ENCODE results near the gene ASCC3.

Gene ASCC3

GRCh38 chr6:100618351-100618671 lies 262.8 kb downstream of the ASCC3 start:
- TF ChIP-seq CTCF (IDR thresholded peaks at IDR 0.05; ENCODE audit: low read depth, low read length): no peak
- no peak overlapping the region for H3K4me3 ChIP-seq (ENCODE audit: low read depth, low read length)

- no peak for TF ChIP-seq CTCF (IDR thresholded peaks at IDR 0.05; ENCODE audit: low read depth, low read length)
- H3K4me3 ChIP-seq (ENCODE audit: low read depth, low read length): no peak overlapping the region
Observed at GRCh38 chr6:100617633-100618350, 263.3 kb downstream of the ASCC3 start.

GRCh38 chr6:100614933-100615332 lies 266.2 kb downstream of the ASCC3 start:
- no peak overlapping the region for H3K4me3 ChIP-seq (ENCODE audit: low read depth, low read length)
- no peak for TF ChIP-seq CTCF (IDR thresholded peaks at IDR 0.05; ENCODE audit: low read depth, low read length)

GRCh38 chr6:100614386-100614785 lies 266.7 kb downstream of the ASCC3 start:
- no peak overlapping the region for H3K4me3 ChIP-seq (ENCODE audit: low read depth, low read length)
- TF ChIP-seq CTCF (IDR thresholded peaks at IDR 0.05; ENCODE audit: low read depth, low read length): no peak

GRCh38 chr6:100613656-100614055 lies 267.5 kb downstream of the ASCC3 start:
- TF ChIP-seq CTCF (IDR thresholded peaks at IDR 0.05; ENCODE audit: low read depth, low read length): no peak

GRCh38 chr6:100612094-100612493 lies 269.0 kb downstream of the ASCC3 start:
- TF ChIP-seq CTCF (IDR thresholded peaks at IDR 0.05; ENCODE audit: low read depth, low read length): no peak
- H3K4me3 ChIP-seq (ENCODE audit: low read depth, low read length): no peak overlapping the region

More at GRCh38 chr6:100613656-100614055, 267.5 kb downstream of the ASCC3 start:
- no peak overlapping the region for H3K4me3 ChIP-seq (ENCODE audit: low read depth, low read length)

GRCh38 chr6:100599088-100599770 lies 281.9 kb downstream of the ASCC3 start:
- no peak for TF ChIP-seq CTCF (IDR thresholded peaks at IDR 0.05; ENCODE audit: low read depth, low read length)

More at GRCh38 chr6:100599088-100599770, 281.9 kb downstream of the ASCC3 start:
- no peak overlapping the region for H3K4me3 ChIP-seq (ENCODE audit: low read depth, low read length)

Measured in WI38 (cell line).